ENCODE results near the gene LIMA1. TPM values are rescaled to one million over a fixed set of nuclear protein-coding genes. Genes with fewer than 3 reads are reported as not detected.
"Not testable (repeated sequence)": the region's sequence is repeated elsewhere in the genome, so short reads cannot be mapped to it uniquely, and the experiment has no call there.

LIMA1 gene
- polyA plus RNA-seq, 4 donors: 82.6 to 102 (median 83.0) TPM

- DNase-seq (ENCODE audit: low read depth in 4 of 4, low spot score in 2 of 4): peak in 3 of 4 donors; percentile 72 to 83 (median 73)
Observed at GRCh38 chr12:50221228-50222008, 61.9 kb downstream of the LIMA1 start.

- DNase-seq (ENCODE audit: low read depth in 4 of 4, low spot score in 2 of 4): no peak
Observed at GRCh38 chr12:50220363-50220995, 62.8 kb downstream of the LIMA1 start.

GRCh38 chr12:50219544-50219943 lies 63.8 kb downstream of the LIMA1 start:
- DNase-seq (ENCODE audit: low read depth in 4 of 4, low spot score in 2 of 4): no peak

DNA sequence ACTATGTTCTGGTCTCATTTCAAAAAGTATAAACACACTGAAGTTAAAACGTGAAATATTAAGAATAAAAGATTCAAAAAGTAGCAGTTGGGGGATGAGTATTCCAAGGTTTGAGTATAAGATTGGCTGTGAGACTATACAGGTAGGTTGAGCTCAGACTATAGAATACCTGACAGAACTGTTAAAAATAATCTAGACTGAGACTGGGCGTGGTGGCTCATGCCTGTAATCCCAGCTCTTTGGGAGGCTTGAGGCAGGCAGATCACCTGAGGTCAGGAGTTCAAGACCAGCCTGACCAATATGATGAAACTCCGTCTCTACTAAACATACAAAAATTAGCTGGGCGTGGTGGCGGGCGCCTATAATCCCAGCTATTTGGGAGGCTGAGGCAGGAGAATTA lies 64.3 kb downstream of the LIMA1 start:
- DNase-seq (ENCODE audit: low read depth in 4 of 4, low spot score in 2 of 4): not testable (repeated sequence)

- no peak for DNase-seq (ENCODE audit: low read depth in 4 of 4, low spot score in 2 of 4)
Observed at GRCh38 chr12:50218386-50218785, 64.9 kb downstream of the LIMA1 start.

GRCh38 chr12:50217202-50217601 lies 66.1 kb downstream of the LIMA1 start:
- no peak for DNase-seq (ENCODE audit: low read depth in 4 of 4, low spot score in 2 of 4)

GRCh38 chr12:50215033-50215432 lies 68.3 kb downstream of the LIMA1 start:
- no peak for DNase-seq (ENCODE audit: low read depth in 4 of 4, low spot score in 2 of 4)

DNA sequence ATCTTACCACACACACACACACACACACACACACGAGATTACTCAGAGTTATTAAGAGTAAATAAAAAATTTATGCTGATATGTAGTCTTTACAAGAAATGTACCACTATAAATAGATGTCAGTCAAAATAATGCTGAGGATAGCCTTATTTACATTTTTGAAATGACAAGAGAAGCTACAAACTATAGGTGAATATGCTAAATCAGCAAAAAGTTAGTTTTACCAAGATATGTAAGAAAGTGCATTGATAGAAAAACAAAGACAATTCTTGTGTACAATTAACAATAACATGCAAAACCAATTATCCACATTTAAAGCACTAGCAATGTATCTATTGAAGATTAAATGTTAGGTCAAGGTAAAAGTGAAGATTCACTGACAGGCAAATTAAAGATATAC lies 69.3 kb downstream of the LIMA1 start:
- no peak for DNase-seq (ENCODE audit: low read depth in 4 of 4, low spot score in 2 of 4)

DNA sequence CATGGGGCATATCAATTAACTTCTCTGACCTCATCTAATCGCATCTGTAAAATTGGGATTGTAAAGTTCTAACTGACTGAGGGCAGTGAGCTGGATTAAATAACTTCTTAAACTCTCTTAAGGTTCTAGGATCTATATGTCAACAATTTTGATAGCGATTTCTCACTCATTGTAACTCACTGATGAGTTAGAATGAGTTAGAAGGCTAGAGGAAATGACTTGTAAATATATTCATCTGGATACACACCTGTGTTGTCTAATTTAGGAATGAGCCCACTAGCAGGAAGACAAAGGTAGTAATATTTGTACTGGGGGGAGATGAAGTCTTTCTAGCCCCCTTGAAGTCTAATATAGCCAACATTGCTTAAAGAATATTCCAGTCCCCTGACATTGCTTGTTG lies 69.9 kb downstream of the LIMA1 start:
- DNase-seq (ENCODE audit: low read depth in 4 of 4, low spot score in 2 of 4): no peak

- no peak for DNase-seq (ENCODE audit: low read depth in 4 of 4, low spot score in 2 of 4)
Observed at GRCh38 chr12:50212071-50212467, 71.3 kb downstream of the LIMA1 start.

- no peak for DNase-seq (ENCODE audit: low read depth in 4 of 4, low spot score in 2 of 4)
Observed at GRCh38 chr12:50211392-50212070, 71.8 kb downstream of the LIMA1 start.

DNA sequence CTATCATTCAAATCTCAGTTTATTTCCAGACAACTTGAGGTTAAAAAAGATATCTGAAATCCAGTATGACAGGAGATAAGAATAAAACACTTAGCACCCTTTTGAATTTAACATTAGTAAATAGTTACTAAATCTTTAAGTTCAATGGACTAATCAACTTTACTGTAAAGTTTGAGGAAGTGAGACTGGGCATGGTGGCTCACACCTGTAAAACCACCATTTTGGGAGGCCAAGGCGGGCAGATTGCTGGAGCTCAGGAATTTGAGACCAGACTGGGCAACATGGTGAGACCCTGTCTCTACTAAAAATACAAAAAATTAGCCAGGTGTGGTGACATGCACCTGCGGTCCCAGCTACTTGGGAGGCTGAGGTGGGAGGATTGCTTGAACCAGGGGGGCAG lies 75.9 kb downstream of the LIMA1 start:
- no peak for DNase-seq (ENCODE audit: low read depth in 4 of 4, low spot score in 2 of 4)

DNA sequence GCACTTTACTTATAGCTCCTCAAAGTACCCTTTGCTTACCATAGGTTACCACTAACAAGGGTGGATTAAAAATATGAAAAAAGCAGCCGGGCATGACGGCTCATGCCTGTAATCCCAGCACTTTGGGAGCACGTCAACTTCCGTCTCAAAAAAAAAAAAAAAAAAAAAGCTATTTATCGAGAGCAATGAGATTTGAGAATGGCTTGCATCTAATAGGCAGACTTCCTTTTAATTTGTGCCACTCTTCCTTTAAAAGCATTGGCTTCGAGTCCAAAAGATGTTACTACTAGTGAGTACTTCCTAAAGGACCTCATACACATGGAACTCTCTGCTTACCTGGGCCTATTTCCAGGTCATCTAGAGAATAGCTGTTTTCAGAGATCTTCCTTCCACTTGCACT lies 77.7 kb downstream of the LIMA1 start:
- DNase-seq (ENCODE audit: low read depth in 4 of 4, low spot score in 2 of 4): no peak

GRCh38 chr12:50203691-50204090 lies 79.6 kb downstream of the LIMA1 start:
- no peak for DNase-seq (ENCODE audit: low read depth in 4 of 4, low spot score in 2 of 4)

- DNase-seq (ENCODE audit: low read depth in 4 of 4, low spot score in 2 of 4): no peak
Observed at GRCh38 chr12:50201987-50202521, 81.3 kb downstream of the LIMA1 start.

DNA sequence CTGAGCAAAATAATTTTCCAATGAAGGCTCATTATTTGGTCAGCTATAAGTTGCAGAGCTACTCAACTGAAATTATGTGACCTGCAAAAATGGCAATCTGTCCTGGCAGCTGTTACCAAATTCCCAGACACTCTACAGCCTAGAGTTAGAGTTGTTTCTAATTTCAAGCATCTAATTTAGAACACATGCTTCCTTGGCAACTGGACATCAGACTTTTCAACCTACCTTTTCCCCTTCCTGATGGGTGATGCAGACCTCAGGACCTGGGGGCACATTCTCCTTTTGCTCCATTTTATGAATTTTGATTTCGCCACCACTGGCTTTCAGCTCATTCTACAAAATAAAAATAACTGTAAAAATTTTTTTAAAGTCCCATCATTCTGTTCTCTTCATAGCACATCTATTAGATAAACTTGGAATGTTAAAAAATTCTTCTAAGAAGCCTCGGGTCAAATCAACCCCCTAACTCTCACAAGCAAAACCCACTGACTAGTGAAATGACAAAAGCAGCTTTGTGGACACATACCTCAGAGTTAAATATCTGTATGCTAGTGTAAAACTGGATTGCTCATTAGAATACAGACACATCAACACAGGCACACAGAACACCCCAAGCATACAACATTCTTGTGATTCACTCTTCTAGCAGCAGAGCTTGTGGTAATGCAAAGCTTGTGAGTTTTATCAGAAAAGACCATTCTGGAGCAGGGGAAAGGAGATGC lies 82.6 kb downstream of the LIMA1 start:
- no peak for DNase-seq (ENCODE audit: low read depth in 4 of 4, low spot score in 2 of 4)

DNA sequence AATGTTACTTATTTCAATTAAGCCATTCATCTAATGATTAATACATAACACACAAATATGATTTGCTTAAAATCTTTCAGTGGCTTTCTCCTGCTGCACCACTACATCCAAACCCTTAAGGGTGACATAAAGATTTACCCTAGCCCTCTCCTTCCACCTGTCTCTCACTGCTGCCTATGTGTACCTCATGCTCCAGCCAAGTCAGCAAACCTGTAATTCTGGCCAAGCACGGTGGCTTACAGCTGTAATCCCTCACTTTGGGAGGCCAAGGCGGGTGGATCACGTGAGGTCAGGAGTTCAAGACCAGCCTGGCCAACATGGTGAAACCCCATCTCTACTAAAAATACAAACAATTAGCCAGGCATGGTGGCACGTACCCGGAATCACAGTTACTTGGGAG lies 84.5 kb downstream of the LIMA1 start:
- no peak for DNase-seq (ENCODE audit: low read depth in 4 of 4, low spot score in 2 of 4)

DNA sequence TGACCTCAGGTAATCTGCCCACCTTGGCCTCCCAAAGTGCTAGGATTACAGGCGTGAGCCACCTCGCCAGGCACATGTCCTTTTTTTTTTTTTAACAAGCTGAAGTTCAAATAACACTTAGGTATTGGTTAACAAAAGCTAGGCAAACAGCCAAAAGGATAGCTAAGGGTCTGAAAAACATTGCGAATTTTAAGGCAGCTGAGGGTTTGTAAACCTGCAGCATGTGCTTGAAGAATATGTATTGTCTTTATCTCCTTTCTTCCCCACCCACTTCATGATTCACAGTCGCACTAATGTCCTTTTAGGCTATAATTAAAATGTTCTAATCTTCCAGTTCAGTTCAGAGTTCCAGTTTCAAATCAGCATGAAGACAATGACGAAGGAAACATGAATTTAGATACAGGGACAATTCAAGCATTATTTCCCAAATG lies 86.0 kb downstream of the LIMA1 start:
- DNase-seq (ENCODE audit: low read depth in 4 of 4, low spot score in 2 of 4): no peak

GRCh38 chr12:50196537-50196936 lies 86.8 kb downstream of the LIMA1 start:
- no peak for DNase-seq (ENCODE audit: low read depth in 4 of 4, low spot score in 2 of 4)

DNA sequence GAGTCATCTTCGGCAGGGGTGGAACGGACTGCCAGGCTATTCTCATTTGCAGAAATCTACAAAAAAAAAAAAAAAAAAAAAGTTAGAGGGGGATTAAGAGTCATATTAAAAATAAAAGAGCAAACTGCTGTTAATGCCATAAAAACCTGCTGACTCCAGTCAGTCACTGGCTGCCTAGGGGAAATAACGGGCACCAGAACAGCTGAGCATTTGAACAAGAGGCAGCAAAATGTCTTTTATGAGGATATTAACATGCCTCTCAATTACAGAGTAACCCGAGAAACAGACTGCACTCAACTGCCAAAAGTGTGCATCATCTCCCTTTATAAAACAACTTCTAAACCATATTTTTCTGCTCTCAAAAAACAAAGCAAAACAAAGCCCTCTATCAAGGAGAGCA lies 87.5 kb downstream of the LIMA1 start:
- DNase-seq (ENCODE audit: low read depth in 4 of 4, low spot score in 2 of 4): no peak

DNA sequence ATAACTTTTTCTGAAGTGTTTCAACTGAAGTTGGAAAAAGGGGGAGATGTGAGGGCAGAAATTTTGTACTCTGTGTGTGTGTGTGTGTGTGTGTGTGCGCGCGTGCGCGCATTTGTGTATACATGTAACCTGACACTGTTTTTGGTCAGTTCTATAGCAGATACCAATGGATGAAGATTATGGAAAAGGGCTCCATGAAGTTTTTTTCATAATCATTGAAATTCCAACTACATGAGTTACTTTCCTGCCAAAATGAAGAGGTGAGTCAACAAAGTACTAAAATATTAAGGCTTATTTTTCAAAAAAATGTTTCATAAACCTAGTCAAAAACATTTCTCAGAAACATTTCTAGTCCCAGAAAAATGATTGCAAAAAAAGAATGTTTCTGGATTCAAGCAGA lies 90.4 kb downstream of the LIMA1 start:
- DNase-seq (ENCODE audit: low read depth in 4 of 4, low spot score in 2 of 4): no peak

All from left renal cortex interstitium (tissue), 4 donors.